Measurements from ENCODE around the gene MPIG6B. TPM values are rescaled to one million over a fixed set of nuclear protein-coding genes. Genes with fewer than 3 reads are reported as not detected.

Gene MPIG6B
- total RNA-seq, 1 donor from 2014 or later, result not detected

DNA sequence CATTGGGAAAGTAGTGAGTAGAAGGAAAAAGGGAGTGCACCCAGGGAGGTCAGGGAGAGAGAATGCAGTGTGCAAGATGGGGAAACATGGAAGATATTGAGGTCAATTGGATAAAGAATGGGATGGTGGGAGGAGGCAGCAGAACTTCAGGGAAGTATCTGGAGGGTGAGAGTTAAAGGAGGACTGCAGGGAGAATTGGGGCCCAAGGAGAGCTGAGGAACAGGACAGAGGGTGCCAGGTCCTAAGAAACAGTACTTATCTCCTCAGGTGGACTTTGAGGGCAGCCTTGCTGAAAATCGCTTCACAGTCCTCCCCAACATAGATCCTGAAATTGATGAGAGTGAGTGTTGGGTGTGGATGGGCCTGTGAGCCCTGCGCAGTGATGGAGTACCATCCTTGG, 35.1 kb downstream of the MPIG6B start:
- no peak for DNase-seq (ENCODE audit: low spot score)
- Mint-ChIP-seq H3K36me3 (ENCODE audit: low read depth) (peaks cover 4% of the 10 kb centered on the region), H3K4me1 (ENCODE audit: low read depth) (peaks cover 2% of the 10 kb centered on the region), H3K9me3 (ENCODE audit: low read depth) (no peaks in the 10 kb centered on the region), H3K27me3 (ENCODE audit: low read depth) (no peaks in the 10 kb centered on the region), H3K27ac (ENCODE audit: unreplicated experiment) (no peak overlapping the region), H3K4me3 (ENCODE audit: unreplicated experiment) (no peak overlapping the region)
- no peak for TF ChIP-seq CTCF (IDR thresholded peaks at IDR 0.05)

GRCh38 chr6:31760790-31761189, 37.6 kb downstream of the MPIG6B start:
- H3K27me3 Mint-ChIP-seq (ENCODE audit: low read depth), result no peaks in the 10 kb centered on the region
- no peak for TF ChIP-seq CTCF (IDR thresholded peaks at IDR 0.05)
- no peak for DNase-seq (ENCODE audit: low spot score)
- no peaks in the 10 kb centered on the region for H3K9me3 Mint-ChIP-seq (ENCODE audit: low read depth)
- H3K4me1 Mint-ChIP-seq (ENCODE audit: low read depth), result peaks cover 10% of the 10 kb centered on the region
- peaks cover 6% of the 10 kb centered on the region for H3K36me3 Mint-ChIP-seq (ENCODE audit: low read depth)
- H3K4me3 Mint-ChIP-seq (ENCODE audit: unreplicated experiment), result no peak overlapping the region
- H3K27ac Mint-ChIP-seq (ENCODE audit: unreplicated experiment), result no peak overlapping the region

GRCh38 chr6:31761343-31761742, 38.2 kb downstream of the MPIG6B start:
- H3K4me3 Mint-ChIP-seq (ENCODE audit: unreplicated experiment), result no peak overlapping the region
- H3K36me3 Mint-ChIP-seq (ENCODE audit: low read depth), result peaks cover 6% of the 10 kb centered on the region
- peaks cover 10% of the 10 kb centered on the region for H3K4me1 Mint-ChIP-seq (ENCODE audit: low read depth)
- no peak overlapping the region for H3K27ac Mint-ChIP-seq (ENCODE audit: unreplicated experiment)
- no peaks in the 10 kb centered on the region for H3K27me3 Mint-ChIP-seq (ENCODE audit: low read depth)
- no peaks in the 10 kb centered on the region for H3K9me3 Mint-ChIP-seq (ENCODE audit: low read depth)
- no peak for TF ChIP-seq CTCF (IDR thresholded peaks at IDR 0.05)
- DNase-seq (ENCODE audit: low spot score), result no peak

DNA sequence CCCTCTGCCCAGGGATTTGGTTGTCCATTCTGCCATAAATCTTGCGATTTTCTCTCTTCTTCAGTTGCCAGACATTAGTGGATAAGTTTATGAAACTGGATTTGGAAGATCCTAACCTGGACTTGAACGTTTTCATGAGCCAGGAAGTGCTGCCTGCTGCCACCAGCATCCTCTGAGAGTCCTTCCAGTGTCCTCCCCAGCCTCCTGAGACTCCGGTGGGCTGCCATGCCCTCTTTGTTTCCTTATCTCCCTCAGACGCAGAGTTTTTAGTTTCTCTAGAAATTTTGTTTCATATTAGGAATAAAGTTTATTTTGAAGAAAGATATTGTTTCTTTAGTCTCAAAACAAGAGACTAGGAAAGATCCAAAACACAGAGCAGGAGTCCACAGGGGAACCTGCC, 39.2 kb downstream of the MPIG6B start, which contains the start of gene SAPCD1:
SAPCD1 (plus strand) TSS at position 301 of the 400 bp plus-strand sequence. CDS start 399 bp downstream, outside the sequence.
- peaks cover 10% of the 10 kb centered on the region for H3K4me1 Mint-ChIP-seq (ENCODE audit: low read depth)
- H3K36me3 Mint-ChIP-seq (ENCODE audit: low read depth), result peaks cover 6% of the 10 kb centered on the region
- no peak within 1 kb of the TSS for H3K4me3 Mint-ChIP-seq (ENCODE audit: unreplicated experiment)
- H3K27me3 Mint-ChIP-seq (ENCODE audit: low read depth), result no peaks in the 10 kb centered on the region
- H3K27ac Mint-ChIP-seq (ENCODE audit: unreplicated experiment), result peak within 1 kb of the TSS; percentile 39
- H3K9me3 Mint-ChIP-seq (ENCODE audit: low read depth), result no peaks in the 10 kb centered on the region
- no peak for TF ChIP-seq CTCF (IDR thresholded peaks at IDR 0.05)
- DNase-seq (ENCODE audit: low spot score), result no peak

GRCh38 chr6:31762878-31763618, 39.9 kb downstream of the MPIG6B start:
- TF ChIP-seq CTCF (IDR thresholded peaks at IDR 0.05), result no peak
- Mint-ChIP-seq H3K27ac (ENCODE audit: unreplicated experiment) (peak overlapping the region; percentile 39), H3K36me3 (ENCODE audit: low read depth) (peaks cover 6% of the 10 kb centered on the region), H3K4me3 (ENCODE audit: unreplicated experiment) (no peak overlapping the region), H3K27me3 (ENCODE audit: low read depth) (no peaks in the 10 kb centered on the region), H3K9me3 (ENCODE audit: low read depth) (no peaks in the 10 kb centered on the region), H3K4me1 (ENCODE audit: low read depth) (peaks cover 10% of the 10 kb centered on the region)
- no peak for DNase-seq (ENCODE audit: low spot score)
